Measurements from ENCODE around the gene ARHGAP29.

GRCh38 chr1:94236013-94236491 is 1.3 kb downstream of the ARHGAP29 start:
- no peak for TF ChIP-seq POLR2A (IDR thresholded peaks at IDR 0.05)
- no peak for TF ChIP-seq CTCF (IDR thresholded peaks at IDR 0.05)

Data from thyroid gland (tissue), 4 donors.